ENCODE measurements around the gene S100A13.
A peak's percentile ranks its signal among the peaks of the same experiment; 100 is the strongest.

DNA sequence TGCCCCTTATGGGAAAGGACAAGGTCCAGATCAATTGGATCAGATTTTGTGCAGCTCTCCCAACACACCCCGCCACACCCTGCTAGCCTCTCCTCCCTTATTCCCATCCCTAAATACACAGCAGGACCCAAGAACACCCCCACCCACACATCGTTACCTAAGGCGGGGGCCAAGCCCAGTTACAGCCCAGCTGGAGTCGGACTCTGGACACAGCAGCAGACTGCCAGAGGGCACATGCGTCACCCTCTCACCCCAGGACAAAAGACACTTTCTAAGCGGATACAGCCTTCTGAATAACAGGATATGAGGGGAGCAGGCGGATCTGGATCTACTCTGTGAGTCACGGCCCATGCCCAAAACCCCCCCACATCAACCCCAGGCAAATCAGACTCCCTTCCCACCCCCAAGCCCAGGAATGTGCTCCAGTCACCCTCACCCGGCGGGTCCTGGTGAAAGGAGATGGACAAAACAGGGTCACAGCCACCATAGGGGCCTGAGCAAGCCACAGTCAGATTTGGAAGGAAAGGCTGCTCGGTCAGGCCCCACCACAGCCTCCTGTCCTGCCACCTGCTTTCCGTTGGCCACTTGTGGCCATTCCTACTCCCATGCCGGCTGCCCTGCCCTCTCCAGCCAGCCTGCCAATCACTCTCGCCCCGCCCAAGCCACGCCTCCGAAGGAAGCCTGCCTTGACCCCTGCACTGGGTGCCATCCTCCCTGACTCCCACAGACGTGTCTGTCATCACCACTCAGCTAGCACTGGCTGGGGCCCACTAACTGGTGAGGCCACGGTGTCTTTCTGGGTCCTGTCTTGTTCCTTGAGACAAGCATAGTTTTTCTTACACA lies 18.3 kb downstream of the S100A13 start:
- TF ChIP-seq ZFP3 (CRISPR knock-in tag; IDR thresholded peaks at IDR 0.05): no peak
- TF ChIP-seq ESRRG (CRISPR knock-in tag; IDR thresholded peaks at IDR 0.05): no peak
- no peak for TF ChIP-seq BACH2 (CRISPR knock-in tag; IDR thresholded peaks at IDR 0.05; ENCODE audit: borderline replicate concordance)
- TF ChIP-seq POU6F1 (CRISPR knock-in tag; IDR thresholded peaks at IDR 0.05; ENCODE audit: borderline replicate concordance, low read depth): no peak; the same call in 1 of the 2 replicates
- TF ChIP-seq, protein P1, sequence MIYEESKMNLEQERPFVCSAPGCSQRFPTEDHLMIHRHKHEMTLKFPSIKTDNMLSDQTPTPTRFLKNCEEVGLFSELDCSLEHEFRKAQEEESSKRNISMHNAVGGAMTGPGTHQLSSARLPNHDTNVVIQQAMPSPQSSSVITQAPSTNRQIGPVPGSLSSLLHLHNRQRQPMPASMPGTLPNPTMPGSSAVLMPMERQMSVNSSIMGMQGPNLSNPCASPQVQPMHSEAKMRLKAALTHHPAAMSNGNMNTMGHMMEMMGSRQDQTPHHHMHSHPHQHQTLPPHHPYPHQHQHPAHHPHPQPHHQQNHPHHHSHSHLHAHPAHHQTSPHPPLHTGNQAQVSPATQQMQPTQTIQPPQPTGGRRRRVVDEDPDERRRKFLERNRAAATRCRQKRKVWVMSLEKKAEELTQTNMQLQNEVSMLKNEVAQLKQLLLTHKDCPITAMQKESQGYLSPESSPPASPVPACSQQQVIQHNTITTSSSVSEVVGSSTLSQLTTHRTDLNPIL (CRISPR knock-in tag; IDR thresholded peaks at IDR 0.05; ENCODE audit: low read depth): no peak
- TF ChIP-seq TSHZ2 (CRISPR knock-in tag; IDR thresholded peaks at IDR 0.05): no peak
- TF ChIP-seq ZNF565 (CRISPR knock-in tag; conservative IDR thresholded peaks at IDR 0.05; ENCODE audit: low read depth): no peak
- peak; percentile 80 for TF ChIP-seq PATZ1 (CRISPR knock-in tag; IDR thresholded peaks at IDR 0.05; ENCODE audit: borderline replicate concordance)
- no peak for TF ChIP-seq ZNF70 (CRISPR knock-in tag; IDR thresholded peaks at IDR 0.05)
